GM21576 (cell line): ENCODE measurements around the gene METRNL.

Experiments used
- ATAC-seq: cut with Tn5 transposase; IDR thresholded peaks from one replicate; pipeline ENCODE4 v1.9.1; 2021; ENCODE audit warnings: mild to moderate bottlenecking, moderate library complexity; ENCODE audit not compliant: unreplicated experiment

METRNL gene

GRCh38 chr17:83089328-83090132 is 10.1 kb downstream of the METRNL start:
- no peak for ATAC-seq

- ATAC-seq: no peak
These were observed 11.2 kb downstream of the METRNL start for GRCh38 chr17:83090444-83091256.

GRCh38 chr17:83091257-83092141 is 12.1 kb downstream of the METRNL start:
- ATAC-seq: no peak

- no peak for ATAC-seq
These were observed 12.8 kb downstream of the METRNL start for GRCh38 chr17:83092186-83092585.

- ATAC-seq: no peak
These were observed 13.5 kb downstream of the METRNL start for GRCh38 chr17:83092931-83093330.

GRCh38 chr17:83093506-83093905 is 14.1 kb downstream of the METRNL start:
- no peak for ATAC-seq

- no peak for ATAC-seq
These were observed 14.9 kb downstream of the METRNL start for GRCh38 chr17:83094291-83094690.

- ATAC-seq: no peak
These were observed 15.6 kb downstream of the METRNL start for GRCh38 chr17:83095016-83095415.

- ATAC-seq: no peak
These were observed 17.2 kb downstream of the METRNL start for GRCh38 chr17:83096401-83097224.

GRCh38 chr17:83097831-83098230 is 18.4 kb downstream of the METRNL start:
- ATAC-seq: no peak

- ATAC-seq: no peak
These were observed 19.1 kb downstream of the METRNL start for GRCh38 chr17:83098241-83099085.

- no peak for ATAC-seq
These were observed 19.7 kb downstream of the METRNL start for GRCh38 chr17:83099086-83099555.

GRCh38 chr17:83099570-83100181 is 20.3 kb downstream of the METRNL start:
- no peak for ATAC-seq

- ATAC-seq: no peak
These were observed 20.9 kb downstream of the METRNL start for GRCh38 chr17:83100220-83100852.

GRCh38 chr17:83100853-83101391 is 21.5 kb downstream of the METRNL start:
- ATAC-seq: no peak

- no peak for ATAC-seq
These were observed 22.5 kb downstream of the METRNL start for GRCh38 chr17:83101805-83102480.

GRCh38 chr17:83103200-83103942 is 24.0 kb downstream of the METRNL start:
- no peak for ATAC-seq
